Measurements from ENCODE around the gene HCFC1R1. TPM values are rescaled to one million over a fixed set of nuclear protein-coding genes. Genes with fewer than 3 reads are reported as not detected.

Gene HCFC1R1
- total RNA-seq, 1 donor from 2014 or later, result 2.6 TPM

- DNase-seq, result no peak
Measured at GRCh38 chr16:2991566-2992261, 32.0 kb downstream of the HCFC1R1 start.

DNA sequence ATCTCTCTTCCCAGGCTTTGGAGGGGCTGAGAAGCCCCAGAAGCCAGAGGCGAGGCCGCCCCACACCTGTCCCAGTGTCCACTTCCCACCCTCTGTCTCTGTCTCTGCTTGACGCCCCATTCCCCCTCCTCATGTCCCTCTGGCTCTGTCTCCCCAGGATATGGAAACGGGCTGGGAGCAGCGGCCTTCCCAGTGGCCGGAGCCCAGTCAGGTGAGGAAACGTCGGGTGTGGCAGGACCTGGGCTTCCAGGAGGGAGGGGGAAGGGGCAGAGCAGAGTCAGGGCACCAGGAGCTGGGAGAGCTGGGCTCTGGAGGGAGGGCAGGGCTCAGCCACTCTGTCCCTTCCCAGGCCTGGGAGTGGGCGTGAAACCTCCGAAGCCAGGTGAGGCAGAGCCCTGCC lies 32.9 kb downstream of the HCFC1R1 start:
- no peak for DNase-seq

DNA sequence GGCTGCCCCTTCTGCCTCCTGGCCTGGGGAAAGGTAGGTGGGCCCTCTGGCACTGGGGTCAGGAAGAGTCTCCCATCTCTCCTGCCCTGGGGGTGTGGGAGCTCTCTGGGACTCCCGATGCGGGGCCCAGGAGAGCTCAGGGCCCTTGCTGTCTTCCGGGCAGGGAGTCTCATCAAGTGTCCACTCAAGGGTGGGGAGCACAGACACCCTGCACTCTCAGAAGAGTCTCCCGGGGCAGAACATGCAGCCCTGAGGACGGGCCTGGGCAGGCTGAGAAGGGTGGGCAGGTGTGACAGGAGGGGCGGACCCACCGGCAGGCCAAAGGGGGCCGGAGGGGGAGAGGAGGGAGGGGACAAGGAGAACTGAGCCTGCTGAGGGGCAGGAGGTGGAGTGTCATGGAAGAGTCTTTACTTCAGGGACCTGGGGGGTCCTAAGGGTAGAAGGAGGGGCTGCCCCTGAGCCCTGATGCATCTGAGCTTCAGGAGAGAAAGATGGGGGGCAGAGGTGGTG lies 35.1 kb downstream of the HCFC1R1 start:
- no peak for DNase-seq

GRCh38 chr16:2987833-2988232 lies 35.9 kb downstream of the HCFC1R1 start:
- no peak for DNase-seq

DNA sequence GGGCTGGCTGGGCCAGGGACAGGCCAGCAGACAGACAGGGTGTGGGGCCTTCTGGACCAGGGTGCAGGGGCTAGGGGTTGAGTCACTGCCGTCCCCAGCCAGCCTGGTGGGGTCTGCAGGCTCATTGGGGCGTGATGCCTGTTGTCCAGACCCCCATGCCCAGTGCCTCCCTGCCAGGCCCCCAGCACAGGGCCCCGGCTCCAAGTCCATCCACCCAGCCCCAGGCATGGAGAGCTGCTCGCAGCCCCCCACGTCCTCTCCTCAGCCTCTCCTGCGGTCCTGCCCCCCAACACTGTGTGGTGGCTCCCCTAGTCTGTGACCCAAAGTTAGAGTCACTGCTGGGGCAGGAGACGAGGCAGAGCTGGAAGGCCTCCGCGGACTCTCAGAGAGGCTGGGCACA lies 36.5 kb downstream of the HCFC1R1 start:
- no peak for DNase-seq

DNA sequence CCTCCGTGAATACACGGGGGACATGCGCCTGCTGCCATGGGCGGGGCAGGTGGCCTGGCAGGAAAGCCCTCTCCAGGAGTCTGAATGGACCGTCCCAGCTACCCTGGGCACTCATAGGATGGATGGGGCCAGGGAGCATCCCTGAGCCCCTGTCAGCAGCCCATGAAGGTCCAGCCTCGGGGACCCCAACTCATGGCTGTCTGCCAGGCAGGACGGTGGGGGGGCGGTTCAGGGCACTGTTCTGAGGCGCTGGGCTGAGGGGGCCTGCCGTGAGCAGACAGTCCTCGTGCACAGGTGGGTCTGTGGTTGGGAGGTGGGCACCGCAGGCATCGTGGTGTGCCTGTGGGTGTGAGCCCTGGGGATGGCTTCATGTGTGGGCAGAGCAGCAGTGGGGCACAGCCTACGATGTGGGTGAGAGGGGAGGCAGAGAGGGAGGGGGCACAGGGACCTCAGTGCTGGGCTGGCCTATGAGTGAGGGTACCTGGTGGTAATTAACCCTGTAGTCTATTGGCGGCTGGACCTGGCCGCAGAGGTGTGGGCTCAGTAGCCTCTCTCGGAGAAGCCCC lies 37.0 kb downstream of the HCFC1R1 start:
- DNase-seq, result no peak

GRCh38 chr16:2985893-2986355 lies 37.8 kb downstream of the HCFC1R1 start:
- no peak for DNase-seq

DNA sequence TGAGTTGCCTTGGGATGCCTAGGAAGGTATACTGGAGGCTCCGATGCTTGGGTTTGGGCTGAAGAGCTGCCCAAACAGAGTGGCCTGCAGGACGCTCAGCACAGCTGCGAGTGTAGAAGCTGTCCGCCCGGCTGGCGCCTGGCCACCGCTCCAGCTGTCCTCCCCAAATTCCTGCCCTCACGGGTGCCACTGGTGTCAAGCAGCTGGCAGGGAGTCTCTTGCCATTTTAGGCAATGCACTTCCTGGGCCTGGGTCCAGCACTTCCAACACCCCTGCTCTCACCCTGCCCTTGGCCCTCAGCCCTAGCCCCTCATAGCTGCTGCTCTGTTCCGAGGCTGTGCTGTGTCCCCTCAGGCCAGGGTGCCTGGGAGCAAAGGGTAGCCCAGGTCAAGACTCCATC lies 38.3 kb downstream of the HCFC1R1 start:
- DNase-seq, result no peak

DNA sequence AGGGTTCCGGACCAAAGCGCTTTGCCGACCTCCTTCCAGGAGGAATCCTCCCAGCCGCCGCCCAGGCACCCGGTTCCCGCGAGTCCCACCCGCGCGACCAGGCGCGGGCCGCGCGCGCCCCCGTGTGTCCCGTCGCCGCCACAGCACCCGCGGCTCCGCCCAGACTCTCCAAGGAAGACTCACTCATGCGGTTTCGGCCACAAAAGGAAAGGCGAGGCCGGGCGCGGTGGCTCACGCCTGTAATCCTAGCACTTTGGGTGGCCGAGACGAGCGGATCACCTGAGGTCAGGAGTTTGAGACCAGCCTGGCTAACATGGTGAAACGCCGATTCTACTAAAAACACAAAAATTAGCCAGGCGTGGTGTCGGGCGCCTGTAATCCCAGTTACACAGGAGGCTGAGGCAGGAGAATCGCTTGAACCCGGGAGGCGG lies 40.0 kb downstream of the HCFC1R1 start:
- DNase-seq, result peak; percentile 80

GRCh38 chr16:2982402-2982801 lies 41.3 kb downstream of the HCFC1R1 start:
- no peak for DNase-seq

DNA sequence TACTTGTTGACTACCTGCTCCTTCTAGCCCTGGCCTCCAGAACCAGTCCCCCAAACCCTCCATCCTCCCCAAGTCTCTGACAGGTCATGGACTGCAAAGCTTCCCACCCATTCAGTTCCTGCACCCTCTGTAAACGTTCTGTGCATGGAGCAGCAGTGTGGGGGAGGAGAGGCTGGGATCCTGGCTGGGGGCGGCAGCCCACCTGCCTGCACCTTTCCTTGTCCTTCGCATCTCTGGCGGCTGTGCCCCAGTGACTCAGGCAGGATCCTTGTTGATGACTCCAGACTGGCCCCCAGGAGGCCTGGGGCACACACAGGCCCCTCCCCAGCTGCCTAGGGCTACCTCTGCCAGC lies 41.9 kb downstream of the HCFC1R1 start:
- DNase-seq, result no peak

DNA sequence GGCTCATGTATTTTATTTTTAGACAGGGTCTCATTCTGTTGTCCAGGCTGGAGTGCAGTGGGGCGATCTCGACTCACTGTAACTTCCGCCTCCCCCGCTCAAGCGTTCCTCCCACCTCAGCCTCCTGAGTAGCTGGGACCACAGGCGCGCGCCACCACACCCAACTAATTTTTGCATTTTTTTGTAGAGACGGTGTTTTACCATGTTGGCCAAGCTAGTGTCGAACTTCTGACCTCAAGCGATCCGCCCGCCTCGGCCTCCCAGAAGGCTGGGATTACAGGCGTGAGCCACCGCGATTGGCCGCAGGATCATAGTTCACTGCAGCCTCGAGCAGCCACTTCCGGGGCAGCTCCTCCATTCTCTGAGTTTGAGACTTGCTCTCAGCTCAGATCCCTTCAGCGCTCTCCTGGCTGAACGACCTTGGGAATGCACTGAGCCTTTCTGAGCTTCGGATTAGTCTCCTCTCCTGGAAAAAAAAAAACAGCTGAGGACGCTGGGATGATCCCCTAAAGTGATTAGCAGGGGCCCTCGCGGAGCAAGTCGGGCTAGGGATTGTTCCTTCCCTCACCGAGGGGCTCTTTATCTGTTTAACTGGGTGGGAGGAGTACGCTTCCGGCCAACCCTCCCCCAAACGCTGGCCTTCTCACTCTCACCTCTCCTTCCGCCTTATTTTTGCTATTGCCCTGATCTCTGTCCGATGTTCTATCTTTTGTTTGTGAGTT lies 42.4 kb downstream of the HCFC1R1 start:
- DNase-seq, result no peak

DNA sequence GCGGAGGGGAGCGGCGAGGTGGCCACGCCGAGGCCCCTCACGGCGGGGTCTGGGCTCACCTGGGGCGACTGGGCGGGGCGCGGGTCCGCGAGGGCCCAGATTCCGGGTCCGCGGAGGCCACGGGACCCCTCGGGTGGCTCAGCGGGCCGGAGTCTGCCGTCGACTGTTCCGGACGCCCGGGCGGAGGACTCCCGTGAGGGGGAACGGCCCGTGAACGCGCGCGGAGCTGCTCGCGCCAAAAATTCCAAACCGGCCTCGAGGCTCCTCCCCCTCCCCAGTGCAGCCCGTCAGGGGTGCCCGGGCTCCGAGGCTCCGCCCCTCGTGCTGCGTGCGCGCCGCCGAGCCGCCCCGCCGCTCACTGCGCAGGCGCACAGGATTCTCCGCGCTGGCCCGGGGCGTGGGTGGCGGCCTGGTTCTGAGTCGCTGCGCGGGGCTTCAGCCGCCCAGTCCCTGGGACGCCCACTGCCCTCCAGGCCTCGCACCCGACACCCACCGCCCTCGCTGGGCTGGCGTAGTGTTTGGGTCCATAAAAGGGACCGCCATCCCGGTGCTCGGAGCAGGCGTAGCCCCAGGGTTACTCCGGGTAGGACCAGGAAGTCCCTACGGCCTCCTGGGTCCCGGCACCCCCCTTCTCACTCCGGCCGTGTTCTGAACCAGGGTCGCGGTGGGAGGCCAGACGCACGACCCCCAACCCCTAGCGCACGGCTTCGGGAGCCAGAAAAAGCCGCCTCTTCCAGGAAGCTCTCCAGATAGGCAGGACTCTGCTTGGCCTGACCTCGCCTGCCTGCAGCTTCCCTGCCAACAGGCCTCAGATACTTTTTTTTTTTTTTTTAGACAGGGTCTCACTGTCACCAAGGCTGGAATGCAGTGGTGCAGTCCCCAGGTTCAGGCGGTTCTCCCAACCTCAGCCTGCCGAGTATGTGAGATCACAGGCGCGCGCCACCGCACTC lies 43.2 kb downstream of the HCFC1R1 start, which contains the start of gene PKMYT1:
Gene PKMYT1, minus strand, starts transcription at position 220 of the 950 bp plus-strand sequence. CDS start 789 bp downstream, outside the sequence.
- peak; percentile 90 for DNase-seq

DNA sequence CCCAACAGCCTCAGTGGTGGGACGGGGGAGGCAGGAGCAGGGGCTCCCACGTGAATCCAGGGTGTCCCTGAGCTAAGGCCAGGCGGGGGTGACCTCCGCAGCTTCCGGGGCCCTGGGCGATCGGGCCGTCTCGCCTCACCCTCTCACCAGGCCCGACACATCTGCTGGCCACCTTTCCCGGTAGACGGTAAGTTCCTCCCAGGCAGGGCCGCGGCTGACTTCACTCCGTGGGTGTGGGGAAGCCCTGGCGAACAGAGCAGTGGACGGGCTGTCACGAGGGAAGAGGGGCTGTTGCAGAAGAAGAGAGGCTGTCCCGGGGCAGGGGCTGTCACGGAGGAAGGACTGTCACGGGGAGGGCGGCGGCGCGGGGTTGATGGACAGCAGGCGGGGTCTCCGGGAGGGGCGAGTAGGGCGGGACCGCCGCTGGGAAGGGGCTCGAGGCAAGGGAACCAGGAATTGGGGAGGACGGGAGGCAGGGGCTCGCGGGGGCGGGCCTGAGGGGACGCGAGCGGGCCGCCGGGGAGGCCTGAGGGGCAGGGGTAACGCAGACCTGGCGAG lies 44.0 kb downstream of the HCFC1R1 start:
- no peak for DNase-seq

- no peak for DNase-seq
Measured at GRCh38 chr16:2977440-2977839, 46.3 kb downstream of the HCFC1R1 start.

- DNase-seq, result no peak
Measured at GRCh38 chr16:2976673-2977072, 47.1 kb downstream of the HCFC1R1 start.

DNA sequence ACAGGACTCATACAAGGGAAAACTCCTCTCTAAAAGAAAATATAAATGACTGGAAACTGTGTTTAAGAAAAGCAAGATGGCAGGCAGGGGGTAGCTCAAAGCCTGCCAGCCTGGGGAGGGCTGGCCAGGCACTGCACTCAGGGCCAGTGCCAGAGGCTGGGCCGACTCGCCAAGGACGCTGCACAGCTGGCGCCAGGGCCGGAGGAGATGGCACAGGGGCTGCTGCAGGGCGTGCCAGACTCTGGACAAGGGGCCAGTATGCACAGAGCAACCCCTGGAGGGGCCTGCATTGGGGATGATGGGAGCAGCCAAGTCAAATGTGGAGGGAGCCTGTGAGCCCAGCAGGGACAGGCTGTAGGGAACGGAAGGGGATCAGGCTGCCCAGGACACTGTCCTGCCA lies 47.5 kb downstream of the HCFC1R1 start:
- no peak for DNase-seq

GRCh38 chr16:2975161-2975795 lies 48.5 kb downstream of the HCFC1R1 start:
- no peak for DNase-seq

- DNase-seq, result no peak
Measured at GRCh38 chr16:2974319-2975056, 49.3 kb downstream of the HCFC1R1 start.

- DNase-seq, result no peak
Measured at GRCh38 chr16:2973605-2974318, 50.0 kb downstream of the HCFC1R1 start.

Measured in dermis blood vessel endothelial cell (primary cell).